Amniotic stem cell (primary cell): ENCODE data around the gene OR2A7.
"Not testable (repeated sequence)": the region's sequence is repeated elsewhere in the genome, so short reads cannot be mapped to it uniquely, and the experiment has no call there.

Source experiments
- DNase-seq: peaks from one replicate; lab custom pipeline; 2025; lab: John Stamatoyannopoulos, UW

OR2A7 gene

DNA sequence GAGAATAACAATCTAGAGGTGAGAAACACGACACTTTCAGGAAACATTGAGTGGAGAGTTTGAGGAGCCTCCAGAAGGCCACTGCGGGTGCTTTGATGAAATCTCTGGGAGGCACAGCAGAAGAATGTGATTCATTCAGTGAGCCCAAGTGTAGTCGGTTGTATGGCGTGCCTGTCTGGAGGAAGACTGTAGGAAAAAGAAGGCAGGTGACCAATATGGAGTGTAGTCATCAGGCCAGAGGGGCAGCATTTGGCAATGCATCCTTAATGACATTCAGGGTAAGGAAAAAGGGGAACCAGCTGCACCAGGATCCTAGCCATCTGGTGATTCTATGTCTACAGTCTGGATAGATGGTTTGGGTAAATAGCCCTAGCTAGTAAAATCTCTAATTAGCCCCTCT, 12.3 kb downstream of the OR2A7 start:
- not testable (repeated sequence) for DNase-seq

GRCh38 chr7:144247674-144248330, 16.8 kb downstream of the OR2A7 start:
- not testable (repeated sequence) for DNase-seq

DNA sequence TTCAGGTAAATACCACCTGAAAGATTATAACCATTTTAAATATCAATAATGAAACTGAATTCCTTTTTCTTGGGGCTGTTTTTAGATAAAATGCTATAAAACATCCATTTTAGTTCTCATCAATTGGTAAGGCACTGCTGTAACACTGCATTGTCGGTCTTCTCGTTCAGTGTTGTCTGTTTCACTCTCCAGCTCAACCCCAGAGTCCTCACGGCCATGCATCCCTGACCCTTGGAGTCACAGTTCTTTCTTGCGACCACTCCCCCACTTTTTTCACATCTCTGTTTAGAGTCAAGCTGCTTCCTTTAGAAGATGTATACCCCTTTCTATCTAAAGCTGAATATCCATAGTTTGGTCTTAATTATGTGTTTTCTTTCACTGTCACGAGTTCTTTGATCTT, 17.6 kb downstream of the OR2A7 start:
- DNase-seq: not testable (repeated sequence)

DNA sequence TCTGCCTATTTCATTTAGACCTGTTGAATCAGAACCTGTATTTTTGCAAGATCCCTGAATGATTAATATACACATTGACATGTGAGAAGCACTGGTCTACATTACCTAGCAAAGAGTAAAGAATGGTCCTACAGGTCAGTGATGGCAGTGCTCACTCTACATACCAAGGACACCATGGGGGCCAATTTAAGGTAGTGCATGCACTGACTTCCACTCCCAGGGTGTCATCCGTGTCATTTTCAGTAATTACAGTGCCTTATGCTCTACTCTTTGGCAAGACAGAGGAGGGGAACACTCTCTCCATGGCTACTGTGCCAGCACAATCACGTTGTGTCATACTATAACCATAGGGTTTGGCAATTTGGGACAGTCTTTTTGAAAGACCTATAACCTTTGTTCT, 19.2 kb downstream of the OR2A7 start:
- DNase-seq: not testable (repeated sequence)

DNA sequence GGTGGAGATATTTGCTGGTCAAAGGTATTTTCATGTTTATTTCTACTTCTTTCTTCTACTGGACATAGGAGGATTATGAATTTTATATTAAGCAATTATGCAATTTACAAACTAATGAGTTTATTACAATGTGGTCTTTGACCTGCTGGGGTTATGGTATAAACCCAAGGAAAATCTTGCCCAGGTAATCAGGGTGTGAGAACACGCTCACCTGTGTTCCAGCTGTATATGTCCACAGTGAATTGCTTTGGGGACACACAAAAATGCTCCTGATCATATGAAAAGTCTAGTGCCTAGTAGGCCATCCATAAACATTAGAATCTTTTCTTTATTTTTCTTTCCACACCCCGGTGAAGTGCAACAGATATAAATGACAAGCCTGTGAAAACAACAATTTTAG, 25.2 kb downstream of the OR2A7 start, which contains the start of gene OR2A42:
Gene OR2A42 (minus strand): TSS at position 241 of the 400 bp plus-strand sequence. CDS start 6,762 bp downstream, outside the sequence.
- DNase-seq: not testable (repeated sequence)

- DNase-seq: not testable (repeated sequence)
These were observed 26.0 kb downstream of the OR2A7 start for GRCh38 chr7:144238530-144239082.

DNA sequence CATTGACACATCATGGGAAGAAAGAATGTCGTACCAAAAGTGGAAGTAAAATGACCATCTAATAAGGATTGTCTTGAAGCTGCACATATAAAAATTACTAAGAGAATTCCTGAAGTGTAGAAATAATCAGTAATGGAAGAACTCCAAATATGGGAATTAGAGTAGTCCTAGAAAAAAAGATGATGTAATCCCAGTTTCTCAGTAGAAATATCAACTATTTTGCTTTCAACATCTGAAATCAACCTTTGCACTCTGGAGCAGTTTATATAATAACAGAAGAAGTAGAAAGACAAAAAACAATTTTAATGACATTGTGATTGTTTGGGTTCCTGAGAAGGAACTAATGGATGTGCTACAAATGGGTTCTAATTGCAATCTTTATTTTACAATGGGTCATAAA, 31.6 kb downstream of the OR2A7 start:
- not testable (repeated sequence) for DNase-seq

DNA sequence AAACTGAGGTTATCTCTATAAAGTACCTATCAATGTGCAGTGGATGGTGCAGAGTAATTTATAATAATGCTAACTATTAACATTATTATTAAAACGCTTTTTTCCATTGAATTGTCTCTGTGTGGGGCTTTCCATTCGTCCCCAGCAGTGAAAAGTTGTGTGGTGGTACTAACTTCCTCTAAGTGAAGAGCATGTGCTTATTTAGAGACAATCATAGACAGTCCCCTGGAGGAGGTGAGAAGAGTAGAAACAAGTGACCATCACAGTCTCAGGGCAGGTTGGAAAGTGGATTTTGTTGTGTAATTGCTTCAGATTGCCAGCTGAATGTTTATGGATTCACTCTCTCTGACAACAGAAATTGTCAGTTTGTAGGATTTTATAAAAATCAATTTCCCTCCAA, 33.6 kb downstream of the OR2A7 start:
- not testable (repeated sequence) for DNase-seq

DNA sequence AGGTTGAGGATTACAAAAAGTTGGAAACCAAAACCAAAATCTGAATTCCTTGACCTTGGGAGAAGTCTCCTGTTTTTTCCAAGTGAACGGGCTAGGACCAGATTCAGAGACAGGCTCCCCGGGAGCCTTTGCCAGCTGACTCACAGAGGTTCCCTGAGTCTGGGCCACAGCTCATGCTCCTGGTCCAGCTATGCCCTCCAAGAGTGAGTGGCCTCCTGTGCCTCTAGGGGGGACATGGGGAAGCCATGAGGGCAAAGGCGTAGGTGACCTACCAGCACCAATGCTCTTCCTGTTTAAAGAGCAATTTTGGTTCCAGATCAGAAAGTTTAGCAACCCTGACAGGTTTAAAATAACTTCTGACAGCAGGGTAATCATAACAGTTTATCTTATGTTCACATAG, 35.8 kb downstream of the OR2A7 start:
- DNase-seq: not testable (repeated sequence)

GRCh38 chr7:144226866-144227265, 37.7 kb downstream of the OR2A7 start:
- DNase-seq: not testable (repeated sequence)

DNA sequence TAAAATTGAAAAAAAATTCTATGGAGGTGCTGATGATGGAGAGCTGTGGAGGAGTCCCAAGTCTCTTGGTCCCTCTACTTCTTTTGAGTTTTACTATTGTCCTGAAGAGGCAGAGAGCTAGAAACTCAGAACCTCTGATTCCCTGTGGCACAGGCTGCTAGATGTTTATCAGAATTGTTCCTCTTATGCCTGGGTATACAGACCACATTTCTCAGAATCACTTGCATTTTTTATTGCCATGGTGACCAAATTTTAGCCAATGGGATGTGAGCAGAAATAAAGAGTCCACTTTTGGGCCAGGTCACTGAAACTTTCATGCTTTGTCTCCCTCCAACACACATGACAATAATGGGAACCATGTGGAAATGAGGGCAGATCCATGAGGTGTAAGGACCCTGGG, 40.9 kb downstream of the OR2A7 start:
- DNase-seq: not testable (repeated sequence)

DNA sequence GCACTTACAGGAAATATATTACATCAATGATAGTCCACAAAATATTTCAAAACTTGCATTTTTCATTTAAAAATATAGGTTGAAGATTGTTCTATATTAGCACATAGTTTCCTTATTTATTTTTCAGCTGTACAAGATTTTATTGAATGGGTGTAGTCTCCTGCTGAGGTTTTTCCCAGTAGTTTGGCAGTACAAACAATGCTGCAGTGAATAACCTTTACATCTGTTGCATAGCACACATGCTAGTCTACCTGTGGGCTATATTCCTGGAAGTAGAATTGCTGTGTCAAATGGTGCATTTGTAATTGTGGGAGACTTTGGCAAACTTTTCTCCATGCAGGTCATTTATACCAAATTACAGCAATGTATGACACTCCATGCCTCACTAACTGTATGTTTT, 44.1 kb downstream of the OR2A7 start:
- DNase-seq: not testable (repeated sequence)

- not testable (repeated sequence) for DNase-seq
These were observed 45.4 kb downstream of the OR2A7 start for GRCh38 chr7:144219149-144219548.

DNA sequence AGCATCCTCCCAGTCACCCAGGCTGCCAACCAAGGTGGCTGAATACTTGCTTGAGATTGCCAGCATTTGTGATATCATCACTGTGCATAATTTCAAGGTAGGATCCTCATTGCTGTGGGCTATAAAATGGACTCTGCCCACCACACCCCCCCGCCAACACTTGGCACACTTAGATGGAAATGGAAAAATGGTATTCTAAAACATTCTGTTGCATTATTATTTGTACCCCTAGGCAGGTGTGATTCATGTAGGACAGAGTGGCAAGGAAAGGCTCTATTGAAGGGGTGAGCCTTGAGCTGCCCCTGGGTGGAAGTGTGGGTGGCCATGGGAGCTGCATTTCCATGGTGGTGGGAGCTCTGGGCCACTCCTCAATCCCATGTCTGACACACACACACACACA, 46.0 kb downstream of the OR2A7 start:
- not testable (repeated sequence) for DNase-seq

GRCh38 chr7:144217200-144217599, 47.4 kb downstream of the OR2A7 start:
- DNase-seq: not testable (repeated sequence)
